8988T (cell line): ENCODE measurements around the gene STARD13.
A peak's percentile ranks its signal among the peaks of the same experiment; 100 is the strongest.
"Not testable (repeated sequence)": the region's sequence is repeated elsewhere in the genome, so short reads cannot be mapped to it uniquely, and the experiment has no call there.

Experiments used
- DNase-seq: peaks from one replicate; pipeline ENCODE4 v3.0.0; 2011

STARD13 gene

GRCh38 chr13:33256148-33256840 is 29.3 kb downstream of the STARD13 start:
- DNase-seq: no peak

- no peak for DNase-seq
These were observed 33.4 kb downstream of the STARD13 start for GRCh38 chr13:33252135-33252534.

DNA sequence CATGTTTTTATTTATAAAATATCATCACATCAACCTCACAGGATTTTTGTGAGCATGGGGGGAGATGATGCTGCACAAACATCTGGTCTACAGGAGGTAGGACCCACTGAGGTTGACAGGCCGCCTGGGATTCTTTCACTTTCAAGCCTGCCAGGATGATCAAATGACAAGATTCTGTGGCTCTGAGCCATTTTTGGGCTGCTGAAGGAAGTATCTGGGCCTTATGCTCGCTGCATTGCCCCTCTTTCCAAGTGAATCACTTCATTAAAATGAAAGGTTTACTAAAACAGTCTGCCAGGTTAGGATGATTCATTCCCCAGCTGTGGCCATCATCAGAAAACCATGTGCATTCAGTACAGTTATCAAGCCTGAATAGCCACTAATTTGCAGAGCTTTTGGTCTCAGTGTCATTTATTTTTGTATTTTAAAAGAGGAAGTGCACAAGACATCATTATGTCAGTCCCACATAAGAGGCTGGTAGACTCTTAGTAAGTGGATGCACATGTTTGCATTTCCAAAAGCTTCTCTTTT is 34.4 kb downstream of the STARD13 start:
- DNase-seq: no peak

DNA sequence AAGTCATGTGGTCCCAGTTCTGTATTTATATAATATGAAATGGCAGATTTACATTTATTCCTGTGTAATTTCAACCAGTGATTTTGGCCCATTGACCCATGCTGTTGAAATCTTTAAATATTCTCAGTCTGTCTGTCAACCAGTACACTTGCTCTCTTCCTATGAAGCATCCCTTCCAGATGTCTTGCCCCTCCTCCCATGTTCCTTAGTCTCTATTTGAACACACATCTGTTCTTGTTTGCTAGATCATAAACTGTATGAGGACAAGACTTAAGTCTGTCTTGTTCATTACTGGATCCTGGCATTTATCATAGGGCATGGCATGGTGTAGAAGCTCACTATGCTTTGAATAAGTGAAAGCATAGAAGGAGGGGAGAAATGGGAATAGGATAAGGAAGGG is 34.9 kb downstream of the STARD13 start:
- no peak for DNase-seq

GRCh38 chr13:33249894-33250293 is 35.7 kb downstream of the STARD13 start:
- no peak for DNase-seq

- no peak for DNase-seq
These were observed 36.5 kb downstream of the STARD13 start for GRCh38 chr13:33249066-33249465.

GRCh38 chr13:33245505-33246158 is 39.9 kb downstream of the STARD13 start:
- DNase-seq: no peak

DNA sequence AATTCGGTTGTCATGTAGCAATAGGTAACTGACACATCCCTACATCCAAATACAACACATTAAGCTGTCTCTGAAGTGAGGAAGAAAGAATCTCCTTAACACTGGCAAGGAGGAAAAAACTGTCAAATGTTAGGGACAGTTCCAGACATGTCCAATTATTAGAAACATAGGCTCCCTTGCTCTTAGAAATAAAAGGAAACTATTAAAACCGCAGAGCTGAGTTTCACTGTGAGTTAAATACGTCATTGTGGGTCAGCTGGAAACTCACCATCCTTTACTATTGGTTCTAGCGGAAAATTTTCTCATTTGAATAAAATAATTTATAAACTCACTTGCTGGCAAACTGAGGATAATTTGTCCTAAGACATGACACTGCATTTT is 40.7 kb downstream of the STARD13 start:
- no peak for DNase-seq

GRCh38 chr13:33244210-33244906 is 41.2 kb downstream of the STARD13 start:
- DNase-seq: no peak

- no peak for DNase-seq
These were observed 42.5 kb downstream of the STARD13 start for GRCh38 chr13:33242984-33243617.

DNA sequence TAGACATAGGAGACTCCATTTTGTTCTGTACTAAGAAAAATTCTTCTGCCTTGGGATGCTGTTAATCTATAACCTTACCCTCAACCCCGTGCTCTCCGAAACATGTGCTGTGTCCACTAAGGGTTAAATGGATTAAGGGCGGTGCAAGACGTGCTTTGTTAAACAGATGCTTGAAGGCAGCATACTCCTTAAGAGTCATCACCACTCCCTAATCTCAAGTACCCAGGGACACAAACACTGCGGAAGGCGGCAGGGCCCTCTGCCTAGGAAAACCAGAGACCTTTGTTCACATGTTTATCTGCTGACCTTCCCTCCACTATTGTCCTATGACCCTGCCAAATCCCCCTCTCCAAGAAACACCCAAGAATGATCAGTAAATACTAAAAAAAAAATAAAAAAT is 43.2 kb downstream of the STARD13 start:
- DNase-seq: not testable (repeated sequence)

- DNase-seq: peak; percentile 15
These were observed 49.5 kb downstream of the STARD13 start for GRCh38 chr13:33236021-33236420.

GRCh38 chr13:33235564-33235963 is 50.0 kb downstream of the STARD13 start:
- DNase-seq: no peak

DNA sequence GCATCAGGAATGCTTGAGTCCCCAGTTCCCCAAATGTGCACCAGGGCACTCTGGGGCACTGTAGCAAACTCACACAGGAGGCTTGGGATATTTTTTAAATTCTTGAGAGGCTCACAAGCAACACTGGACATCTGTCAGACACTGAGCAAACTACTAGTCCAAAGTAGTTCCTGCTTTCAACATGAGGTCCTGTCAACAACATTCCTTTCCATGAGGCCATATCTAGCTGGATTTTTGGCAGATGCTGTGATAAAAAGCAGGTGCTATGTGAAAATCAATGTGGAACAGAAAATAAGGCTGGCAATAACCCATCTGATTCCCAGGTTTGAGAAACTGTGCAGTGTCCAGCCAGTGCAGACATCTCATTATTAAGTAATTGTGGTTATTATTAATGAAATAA is 50.5 kb downstream of the STARD13 start:
- no peak for DNase-seq

- no peak for DNase-seq
These were observed 52.0 kb downstream of the STARD13 start for GRCh38 chr13:33233547-33233946.

DNA sequence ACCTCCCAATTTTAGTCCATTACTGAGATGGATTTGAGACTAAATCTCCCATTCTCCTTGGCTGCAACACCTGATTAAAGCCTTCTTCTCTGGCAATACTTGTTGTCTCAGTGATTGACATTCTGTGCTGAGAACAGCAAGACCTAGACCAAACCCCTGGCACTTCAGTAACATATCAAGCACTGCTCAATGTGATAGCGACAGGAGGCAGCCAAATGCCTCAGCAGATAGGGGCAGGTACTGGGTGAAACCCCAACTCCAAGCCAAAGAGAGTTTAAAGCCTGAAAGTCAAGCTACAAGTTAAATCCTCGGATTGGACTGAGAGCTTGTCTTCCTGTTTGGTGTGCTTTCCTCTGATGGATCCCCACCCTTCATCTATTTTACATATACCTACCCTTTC is 52.7 kb downstream of the STARD13 start:
- no peak for DNase-seq

DNA sequence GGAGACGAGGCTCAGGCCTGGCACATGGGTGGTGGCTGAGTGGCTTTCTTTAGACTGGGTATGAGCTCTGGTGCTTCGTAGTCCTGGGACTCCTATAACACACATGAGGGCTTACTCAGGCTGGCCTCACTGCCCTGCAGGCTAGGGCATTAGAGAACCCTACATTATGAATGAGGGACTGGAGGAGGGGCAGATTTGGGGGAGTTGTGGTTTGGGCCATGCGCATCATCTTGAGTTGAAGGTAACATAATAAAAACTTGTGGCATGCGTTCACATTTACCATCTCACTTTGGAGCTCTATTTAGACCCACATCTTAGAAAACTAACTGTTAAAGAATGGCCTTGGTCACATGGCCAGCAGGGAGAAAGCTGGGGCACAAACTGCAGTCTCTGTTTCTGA is 54.2 kb downstream of the STARD13 start:
- no peak for DNase-seq

GRCh38 chr13:33230178-33230881 is 55.2 kb downstream of the STARD13 start:
- no peak for DNase-seq

DNA sequence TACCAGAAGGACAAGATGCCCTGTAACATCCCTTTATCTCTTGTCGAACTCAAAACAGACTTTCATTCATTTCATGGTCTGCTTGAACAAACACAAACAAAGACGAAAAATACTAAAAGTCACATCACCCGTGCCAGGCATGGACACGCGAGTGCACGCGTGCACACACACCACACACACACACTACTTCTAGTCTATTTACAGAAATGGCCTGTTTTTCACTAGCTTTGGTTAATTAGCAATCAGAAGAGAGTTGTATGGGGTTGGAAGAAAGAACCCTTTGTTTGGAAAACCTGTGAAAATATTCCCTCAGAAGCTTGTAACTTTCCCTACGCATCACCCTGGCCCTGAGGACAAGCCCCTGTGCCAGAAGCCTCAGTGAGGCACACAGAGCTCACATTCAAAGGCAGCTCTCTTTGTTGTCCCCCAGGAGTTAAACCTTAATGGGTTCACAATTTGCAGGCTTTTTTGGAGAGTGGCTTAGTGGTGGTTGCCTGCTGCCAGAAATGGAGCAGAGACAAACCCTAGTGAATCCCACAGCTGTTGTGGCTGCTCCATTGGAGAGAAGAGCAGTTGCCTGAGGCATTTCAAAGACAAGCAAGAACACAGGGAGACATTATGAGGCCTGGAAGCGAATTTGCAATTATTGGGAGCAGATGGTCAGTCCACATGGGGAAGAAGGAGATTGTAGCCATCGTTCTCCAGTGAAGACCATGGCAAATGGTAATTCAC is 55.9 kb downstream of the STARD13 start:
- DNase-seq: no peak

GRCh38 chr13:33228648-33229445 is 56.7 kb downstream of the STARD13 start:
- peak; percentile 21 for DNase-seq
